Sigmoid colon (tissue), 7 donors: ENCODE results near the gene ROPN1L. TPM values are rescaled to one million over a fixed set of nuclear protein-coding genes. Genes with fewer than 3 reads are reported as not detected.

Source experiments
- DNase-seq: peaks from one replicate; pipeline ENCODE4 v3.0.0-alpha.2; 2019
- H3K27ac ChIP-seq, 4 donors: fragments of 200-600 bp; sonication (generic); one replicate each; pipeline ENCODE4 v1.5.1; 2016 to 2019; ENCODE audit warnings: mild to moderate bottlenecking in 1 of 4
- H3K27me3 ChIP-seq, 3 donors: fragments of 200-600 bp; sonication (generic); one replicate each; pipeline ENCODE4 v1.5.1; 2019; ENCODE audit warnings: mild to moderate bottlenecking in 1 of 3
- H3K36me3 ChIP-seq, 4 donors: fragments of 200-600 bp; sonication (generic); one replicate each; pipeline ENCODE4 v1.5.1; 2016 to 2019
- H3K4me1 ChIP-seq, 4 donors: fragments of 200-600 bp; sonication (generic); one replicate each; pipeline ENCODE4 v1.5.1; 2017 to 2019
- H3K4me3 ChIP-seq, 4 donors: fragments of 200-600 bp; sonication (generic); one replicate each; pipeline ENCODE4 v1.5.1; 2017 to 2019; ENCODE audit warnings: mild to moderate bottlenecking in 2 of 4, moderate library complexity in 1 of 4
- H3K9me3 ChIP-seq, 4 donors: fragments of 200-600 bp in 3 of 4; sonication (generic) in 3 of 4; one replicate each; pipeline versions ENCODE4 v1.5.1 to v1.6.1; 2013 to 2019
- EP300 ChIP-seq, 4 donors: sonication (generic); formaldehyde crosslinking; IDR thresholded peaks; one replicate each; pipeline ENCODE4 v1.6.1; 2017; ENCODE audit warnings: antibody characterized with exemption in 4 of 4
- POLR2A ChIP-seq, 2 donors: fragments of 450-650 bp; IDR thresholded peaks; one replicate each; pipeline ENCODE4 v1.6.1; 2016; ENCODE audit warnings: antibody characterized with exemption in 2 of 2, mild to moderate bottlenecking in 2 of 2, moderate library complexity in 2 of 2
- POLR2AphosphoS5 ChIP-seq, 4 donors: sonication (generic); formaldehyde crosslinking; IDR thresholded peaks; one replicate each; pipeline ENCODE4 v1.6.1; 2017; ENCODE audit warnings: antibody characterized with exemption in 4 of 4
- WGBS, 2 donors: extraction: QIAGEN DNeasy Blood & Tissue Kit; methylation state at CpG; one replicate each; pipeline ENCODE4 v1.1.7; 2013; 5-methylcytosine and 5-hydroxymethylcytosine counted together
- intact Hi-C: fragments of 100-400 bp; cut with DNase I; formaldehyde crosslinking; loops from one replicate; pipeline ENCODE4 v1.15.1; 2023
- polyA plus RNA-seq, 3 donors: library from polyadenylated mRNA; stranded (reverse); fragments of 200-250 nt; gene quantifications; one replicate each; pipeline ENCODE4 v1.2.3, GENCODE V29; 2013
- total RNA-seq, 4 donors: library from RNA; depleted of rRNA; stranded (reverse); fragments of >200 nt; gene quantifications; one replicate each; pipeline ENCODE4 v1.1.0, GENCODE V29; 2016
- TF ChIP-seq, protein P1 (sequence below), 4 experiments: fragments of 450-650 bp in 3 of 4; fragments of 200-600 bp in 1 of 4; IDR thresholded peaks; one replicate each; pipeline ENCODE4 v1.5.1; 2016 to 2019; ENCODE audit warnings: antibody characterized with exemption in 4 of 4, mild to moderate bottlenecking in 3 of 4, moderate library complexity in 2 of 4
- donor health status: healthy with polysubstance abuse.
- donor health status: Bipolar disorder and iron deficiency.
- donor health status: healthy.

Gene ROPN1L
- total and polyA plus RNA-seq, 7 donors, result 0.35 to 2.4 (median 1.3) TPM; not detected in 3

DNA sequence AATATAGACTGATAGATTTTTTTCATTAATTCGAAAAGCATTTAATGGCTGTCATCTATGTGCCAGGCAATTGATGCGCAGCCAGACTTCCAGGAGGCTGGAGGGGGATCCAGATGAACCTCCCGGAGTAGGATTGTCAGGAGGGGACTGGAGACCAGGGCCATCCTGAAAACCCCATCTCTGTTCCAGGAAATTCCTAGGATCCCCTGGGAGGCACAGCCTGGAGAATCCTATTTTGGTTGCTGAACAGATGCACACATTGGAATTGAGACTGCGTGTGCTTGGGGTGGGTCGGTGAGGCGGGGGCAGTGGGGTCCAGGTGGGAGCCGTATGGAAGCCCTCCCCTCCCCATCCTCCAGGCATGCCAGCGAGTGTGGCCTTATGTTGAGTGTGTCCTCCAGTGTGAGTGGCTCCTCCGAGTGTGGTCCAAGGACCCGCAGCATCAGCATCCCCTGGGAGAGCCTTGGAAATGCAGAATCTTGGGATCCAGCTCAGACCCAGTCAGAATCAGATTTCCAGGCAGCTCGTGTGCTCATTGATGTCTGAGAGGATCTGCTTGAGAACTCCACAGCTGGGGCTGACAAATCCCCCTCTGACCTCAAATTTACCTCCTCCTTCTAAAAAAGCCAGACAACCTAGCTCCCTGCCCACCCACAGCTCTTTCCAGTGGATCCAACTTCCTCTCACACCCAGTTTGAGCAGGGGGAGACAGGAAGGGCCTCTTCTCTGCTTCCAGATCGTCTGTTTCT lies 38.7 kb downstream of the ROPN1L start:
- intact Hi-C loops, result no loop called here
- H3K36me3 ChIP-seq, result no peaks in the 10 kb centered on the region
- TF ChIP-seq POLR2AphosphoS5 (IDR thresholded peaks at IDR 0.05) (no peak), EP300 (IDR thresholded peaks at IDR 0.05) (no peak), POLR2A (IDR thresholded peaks at IDR 0.05) (no peak)
- TF ChIP-seq, protein P1, sequence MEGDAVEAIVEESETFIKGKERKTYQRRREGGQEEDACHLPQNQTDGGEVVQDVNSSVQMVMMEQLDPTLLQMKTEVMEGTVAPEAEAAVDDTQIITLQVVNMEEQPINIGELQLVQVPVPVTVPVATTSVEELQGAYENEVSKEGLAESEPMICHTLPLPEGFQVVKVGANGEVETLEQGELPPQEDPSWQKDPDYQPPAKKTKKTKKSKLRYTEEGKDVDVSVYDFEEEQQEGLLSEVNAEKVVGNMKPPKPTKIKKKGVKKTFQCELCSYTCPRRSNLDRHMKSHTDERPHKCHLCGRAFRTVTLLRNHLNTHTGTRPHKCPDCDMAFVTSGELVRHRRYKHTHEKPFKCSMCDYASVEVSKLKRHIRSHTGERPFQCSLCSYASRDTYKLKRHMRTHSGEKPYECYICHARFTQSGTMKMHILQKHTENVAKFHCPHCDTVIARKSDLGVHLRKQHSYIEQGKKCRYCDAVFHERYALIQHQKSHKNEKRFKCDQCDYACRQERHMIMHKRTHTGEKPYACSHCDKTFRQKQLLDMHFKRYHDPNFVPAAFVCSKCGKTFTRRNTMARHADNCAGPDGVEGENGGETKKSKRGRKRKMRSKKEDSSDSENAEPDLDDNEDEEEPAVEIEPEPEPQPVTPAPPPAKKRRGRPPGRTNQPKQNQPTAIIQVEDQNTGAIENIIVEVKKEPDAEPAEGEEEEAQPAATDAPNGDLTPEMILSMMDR (IDR thresholded peaks at IDR 0.05), result no peak
- peaks cover 0 to 6% (median 0%) of the 10 kb centered on the region in 4 donors for H3K9me3 ChIP-seq
- no peaks in the 10 kb centered on the region for H3K27me3 ChIP-seq
- H3K4me1 ChIP-seq, result no peaks in the 10 kb centered on the region
- H3K27ac ChIP-seq, result no peak overlapping the region
- WGBS, 2 donors, result 84 to 91% methylated on average over 12 of the region's 12 CpGs
- no peak for DNase-seq
- H3K4me3 ChIP-seq, result no peak overlapping the region

DNA sequence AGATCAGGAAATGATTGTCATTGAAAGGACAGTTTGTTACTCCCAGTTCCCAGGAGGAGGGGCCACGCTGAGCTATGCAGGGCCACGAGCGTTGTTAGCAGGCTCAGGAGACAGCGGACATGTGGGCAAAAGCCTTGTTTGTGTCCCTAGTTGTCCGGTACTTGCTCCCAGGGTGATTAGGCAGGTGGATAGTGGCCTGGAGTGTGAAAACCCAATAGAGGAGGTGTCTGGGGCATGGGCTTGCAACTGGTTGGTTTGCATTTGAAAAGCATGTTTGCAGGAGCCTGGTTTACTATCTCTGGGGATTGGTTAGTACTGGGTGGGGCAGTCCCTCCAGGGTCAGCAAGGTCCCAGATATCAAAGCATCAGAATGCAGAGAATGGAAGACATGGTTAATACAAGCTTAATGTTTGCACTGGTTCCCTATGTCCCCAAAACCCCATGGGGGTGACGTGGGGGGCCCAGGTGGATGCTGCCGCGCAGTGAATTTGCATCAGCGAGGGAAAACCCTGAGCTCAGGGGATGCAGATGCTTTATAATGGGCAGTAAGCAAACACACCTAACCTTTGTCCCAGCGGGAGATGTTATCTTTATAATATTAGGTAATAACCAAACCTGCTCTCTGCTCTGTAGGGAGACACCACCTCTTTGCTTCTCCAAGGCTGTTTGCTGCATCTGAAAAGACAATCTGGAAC lies 39.7 kb downstream of the ROPN1L start:
- TF ChIP-seq EP300 (IDR thresholded peaks at IDR 0.05), result no peak
- TF ChIP-seq POLR2AphosphoS5 (IDR thresholded peaks at IDR 0.05), result no peak
- no peak for TF ChIP-seq POLR2A (IDR thresholded peaks at IDR 0.05)
- TF ChIP-seq, protein P1 (IDR thresholded peaks at IDR 0.05), result no peak
- H3K27ac ChIP-seq, result no peak overlapping the region
- no peak overlapping the region for H3K4me3 ChIP-seq
- intact Hi-C loops, result no loop called here
- no peak for DNase-seq
- H3K9me3 ChIP-seq, result no peaks in the 10 kb centered on the region
- no peaks in the 10 kb centered on the region for H3K4me1 ChIP-seq
- H3K36me3 ChIP-seq, result no peaks in the 10 kb centered on the region
- WGBS, 2 donors, result 22 to 63% methylated on average over 10 of the region's 10 CpGs
- H3K27me3 ChIP-seq, result no peaks in the 10 kb centered on the region

DNA sequence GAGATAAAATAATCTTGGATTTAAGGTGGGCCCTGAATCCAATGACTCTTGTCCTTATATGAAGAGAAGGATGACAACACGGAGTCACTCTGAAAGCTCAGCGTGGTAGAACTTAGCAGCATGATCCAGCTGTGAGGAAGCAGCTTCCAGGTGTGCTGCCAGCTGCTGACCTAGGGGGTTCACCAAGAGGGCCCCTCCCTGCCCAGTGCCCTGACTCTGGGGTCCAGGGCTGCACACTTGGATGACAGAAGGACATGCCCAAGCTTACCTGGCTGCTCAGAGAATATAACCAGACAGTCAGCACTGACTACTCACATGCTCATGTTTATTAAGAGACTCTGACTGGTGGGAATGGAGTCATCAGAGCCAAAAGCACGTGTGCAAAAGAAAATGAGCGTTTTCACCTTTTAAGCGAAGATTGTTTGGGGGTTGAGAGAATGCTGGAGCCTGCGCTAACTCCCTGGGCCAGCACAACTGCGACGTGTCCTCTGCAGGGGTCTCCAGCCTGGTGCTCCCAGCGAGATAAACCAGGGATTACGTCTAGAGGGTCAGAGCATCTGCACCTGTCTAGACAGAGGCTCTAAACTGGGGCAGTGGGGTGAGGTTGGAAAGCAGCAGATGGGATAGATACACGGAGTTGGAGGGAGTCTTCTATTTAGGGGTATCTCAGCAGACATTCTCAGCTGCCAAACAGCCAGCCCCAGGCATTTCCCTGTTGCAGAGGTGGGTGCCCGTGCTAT lies 41.3 kb downstream of the ROPN1L start:
- intact Hi-C loops, result no loop called here

DNA sequence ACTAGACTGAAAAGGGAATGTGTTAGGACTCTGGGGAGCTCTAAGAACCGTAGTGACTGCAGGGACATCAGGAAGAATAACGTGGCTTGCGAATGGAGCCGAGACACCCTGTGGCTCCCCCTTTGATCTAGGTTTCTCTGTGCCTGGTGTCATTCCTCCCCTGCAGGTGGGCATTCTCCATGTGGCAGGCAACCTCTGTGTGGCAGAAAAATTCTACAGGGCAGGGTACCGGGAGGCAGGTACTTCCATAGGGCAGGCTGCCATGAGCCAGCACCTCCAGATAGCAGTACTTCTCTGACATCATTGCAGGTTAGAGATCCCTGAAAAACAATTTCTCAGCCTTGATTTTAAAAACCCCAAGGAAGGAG lies 43.1 kb downstream of the ROPN1L start:
- H3K27ac ChIP-seq, result peak overlapping the region in 1 of 4 donors; percentile 4
- DNase-seq, result no peak
- H3K4me3 ChIP-seq, result no peak overlapping the region
- TF ChIP-seq POLR2A (IDR thresholded peaks at IDR 0.05) (no peak), EP300 (IDR thresholded peaks at IDR 0.05) (no peak)
- H3K4me1 ChIP-seq, result no peaks in the 10 kb centered on the region
- no peaks in the 10 kb centered on the region for H3K9me3 ChIP-seq
- H3K36me3 ChIP-seq, result no peaks in the 10 kb centered on the region
- H3K27me3 ChIP-seq, result peaks cover 0 to 9% (median 0%) of the 10 kb centered on the region in 3 donors
- intact Hi-C loops, result no loop called here
- WGBS, 2 donors, result 90 to 91% methylated on average over 5 of the region's 5 CpGs

More for the DNA sequence above, 41.3 kb downstream of the ROPN1L start:
- Histone ChIP-seq H3K27me3 (peaks cover 0 to 5% (median 0%) of the 10 kb centered on the region in 3 donors), H3K36me3 (no peaks in the 10 kb centered on the region), H3K4me1 (no peaks in the 10 kb centered on the region), H3K27ac (no peak overlapping the region), H3K4me3 (no peak overlapping the region), H3K9me3 (no peaks in the 10 kb centered on the region)
- DNase-seq, result no peak
- TF ChIP-seq, protein P1 (IDR thresholded peaks at IDR 0.05), result no peak
- TF ChIP-seq POLR2A (IDR thresholded peaks at IDR 0.05), result no peak
- WGBS, 2 donors, result 92% methylated on average over 12 of the region's 12 CpGs
